ENCODE measurements around the gene ADGRB3.
"Not testable (repeated sequence)": the region's sequence is repeated elsewhere in the genome, so short reads cannot be mapped to it uniquely, and the experiment has no call there.

The ADGRB3 gene

DNA sequence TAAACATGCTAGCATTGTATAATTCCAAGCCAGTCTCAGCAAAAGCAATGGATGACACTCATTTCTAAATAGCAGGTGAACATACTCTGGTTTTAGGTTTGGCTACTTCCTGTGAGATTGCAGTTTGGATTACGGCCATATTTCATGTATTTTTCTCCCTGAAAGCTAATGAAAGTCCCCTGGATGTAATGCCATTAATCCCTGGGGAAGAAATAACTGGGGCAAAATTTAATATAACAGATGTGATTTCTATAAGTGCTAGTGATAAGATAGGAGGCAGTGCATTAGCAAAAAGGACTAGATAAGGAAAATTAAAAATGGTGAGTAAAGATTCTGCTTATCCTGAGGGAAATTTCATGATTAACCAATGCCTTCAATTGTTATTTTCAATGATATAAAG, 238.2 kb downstream of the ADGRB3 start:
- TF ChIP-seq, protein P1, sequence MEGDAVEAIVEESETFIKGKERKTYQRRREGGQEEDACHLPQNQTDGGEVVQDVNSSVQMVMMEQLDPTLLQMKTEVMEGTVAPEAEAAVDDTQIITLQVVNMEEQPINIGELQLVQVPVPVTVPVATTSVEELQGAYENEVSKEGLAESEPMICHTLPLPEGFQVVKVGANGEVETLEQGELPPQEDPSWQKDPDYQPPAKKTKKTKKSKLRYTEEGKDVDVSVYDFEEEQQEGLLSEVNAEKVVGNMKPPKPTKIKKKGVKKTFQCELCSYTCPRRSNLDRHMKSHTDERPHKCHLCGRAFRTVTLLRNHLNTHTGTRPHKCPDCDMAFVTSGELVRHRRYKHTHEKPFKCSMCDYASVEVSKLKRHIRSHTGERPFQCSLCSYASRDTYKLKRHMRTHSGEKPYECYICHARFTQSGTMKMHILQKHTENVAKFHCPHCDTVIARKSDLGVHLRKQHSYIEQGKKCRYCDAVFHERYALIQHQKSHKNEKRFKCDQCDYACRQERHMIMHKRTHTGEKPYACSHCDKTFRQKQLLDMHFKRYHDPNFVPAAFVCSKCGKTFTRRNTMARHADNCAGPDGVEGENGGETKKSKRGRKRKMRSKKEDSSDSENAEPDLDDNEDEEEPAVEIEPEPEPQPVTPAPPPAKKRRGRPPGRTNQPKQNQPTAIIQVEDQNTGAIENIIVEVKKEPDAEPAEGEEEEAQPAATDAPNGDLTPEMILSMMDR (IDR thresholded peaks at IDR 0.05) = no peak
- Histone ChIP-seq H3K27ac (no peak overlapping the region), H3K27me3 (no peaks in the 10 kb centered on the region)

DNA sequence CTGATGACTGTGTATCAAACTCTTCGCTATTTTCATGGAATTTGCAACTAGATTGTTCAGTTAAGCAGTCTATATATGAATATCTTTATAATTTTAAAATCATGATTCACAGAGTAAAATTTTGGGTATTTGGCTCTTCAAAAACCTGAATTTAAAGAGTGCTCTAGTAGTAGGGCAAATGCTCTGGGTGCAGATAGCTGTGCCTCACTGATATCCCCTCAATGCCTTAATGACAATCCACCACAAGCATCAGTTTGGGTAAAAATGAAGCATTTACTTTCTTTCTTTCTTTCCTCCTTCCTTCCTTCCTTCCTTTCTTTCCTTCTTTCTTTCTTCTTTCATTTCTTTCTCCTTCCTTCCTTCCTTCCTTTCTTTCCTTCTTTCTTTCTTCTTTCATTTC, 239.7 kb downstream of the ADGRB3 start:
- no peaks in the 10 kb centered on the region for H3K36me3 ChIP-seq
- no peaks in the 10 kb centered on the region for H3K27me3 ChIP-seq
- H3K27ac ChIP-seq = no peak overlapping the region
- no peak overlapping the region for H3K4me3 ChIP-seq (ENCODE audit: low read depth in 1 of 2, low read length in 1 of 2)
- H3K9me3 ChIP-seq = no peaks in the 10 kb centered on the region
- TF ChIP-seq, protein P1 (IDR thresholded peaks at IDR 0.05) = no peak
- no peaks in the 10 kb centered on the region for H3K4me1 ChIP-seq (ENCODE audit: control insufficient read depth in 1 of 2, insufficient read depth in 1 of 2, low read depth in 1 of 2, low read length in 1 of 2)

More for the DNA sequence above, 238.2 kb downstream of the ADGRB3 start:
- Histone ChIP-seq H3K36me3 (no peaks in the 10 kb centered on the region), H3K9me3 (no peaks in the 10 kb centered on the region), H3K4me3 (ENCODE audit: low read depth in 1 of 2, low read length in 1 of 2) (no peak overlapping the region), H3K4me1 (ENCODE audit: control insufficient read depth in 1 of 2, insufficient read depth in 1 of 2, low read depth in 1 of 2, low read length in 1 of 2) (no peaks in the 10 kb centered on the region)

DNA sequence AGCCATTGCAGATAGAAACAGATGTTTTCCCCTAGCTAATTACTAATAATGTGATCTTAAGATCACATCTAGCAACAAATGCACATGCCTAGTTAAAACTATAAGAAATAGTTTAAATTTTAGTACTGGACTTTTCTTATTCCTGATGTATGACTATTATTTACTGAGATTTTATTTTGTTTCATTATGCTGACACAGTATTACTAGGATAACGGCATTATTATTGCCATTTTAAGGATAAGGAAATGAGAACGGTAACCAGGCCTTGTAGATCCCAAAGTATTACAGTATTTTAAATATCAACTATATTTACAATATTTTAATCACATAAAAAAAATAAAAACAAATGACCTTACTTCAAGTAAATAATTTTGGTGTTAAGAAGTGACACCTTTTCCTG, 240.3 kb downstream of the ADGRB3 start:
- H3K27me3 ChIP-seq = no peaks in the 10 kb centered on the region
- no peak overlapping the region for H3K4me3 ChIP-seq (ENCODE audit: low read depth in 1 of 2, low read length in 1 of 2)
- TF ChIP-seq, protein P1 (IDR thresholded peaks at IDR 0.05) = no peak

DNA sequence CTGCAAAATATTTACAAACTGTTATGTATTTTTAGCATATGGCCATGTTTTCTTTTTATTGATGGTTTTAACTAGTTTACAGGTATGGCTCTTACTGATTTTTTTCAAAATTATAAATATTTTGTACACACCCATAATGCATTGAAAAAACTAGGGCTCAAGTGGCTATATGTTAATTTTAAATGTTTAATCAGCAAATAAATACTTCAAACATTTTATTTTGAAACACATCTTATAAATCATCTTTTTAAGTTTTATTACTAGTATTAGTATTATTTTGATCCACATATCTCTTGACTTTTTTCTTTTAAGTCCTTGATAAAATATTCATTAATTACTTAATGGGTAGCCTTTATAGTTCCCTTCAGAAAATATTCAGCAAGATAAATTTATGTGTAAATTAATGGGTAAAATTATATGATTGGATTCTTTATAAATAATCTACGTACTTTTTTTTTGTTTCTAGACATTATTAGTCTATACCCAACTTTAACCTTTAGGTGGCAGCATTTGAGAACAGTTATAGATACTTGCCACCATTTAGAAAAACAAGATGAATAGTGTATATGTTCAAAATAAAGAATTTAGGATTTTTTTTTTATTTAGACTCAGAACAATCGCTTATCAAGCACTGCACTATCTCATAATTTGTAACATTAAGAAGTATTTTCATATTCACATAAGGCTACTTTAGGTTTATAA, 241.9 kb downstream of the ADGRB3 start:
- H3K27ac ChIP-seq = no peak overlapping the region
- H3K9me3 ChIP-seq = no peaks in the 10 kb centered on the region
- no peaks in the 10 kb centered on the region for H3K27me3 ChIP-seq
- H3K4me1 ChIP-seq (ENCODE audit: control insufficient read depth in 1 of 2, insufficient read depth in 1 of 2, low read depth in 1 of 2, low read length in 1 of 2) = no peaks in the 10 kb centered on the region
- TF ChIP-seq, protein P1 (IDR thresholded peaks at IDR 0.05) = no peak
- no peaks in the 10 kb centered on the region for H3K36me3 ChIP-seq
- H3K4me3 ChIP-seq (ENCODE audit: low read depth in 1 of 2, low read length in 1 of 2) = no peak overlapping the region

More for the DNA sequence above, 240.3 kb downstream of the ADGRB3 start:
- Histone ChIP-seq H3K9me3 (no peaks in the 10 kb centered on the region), H3K36me3 (no peaks in the 10 kb centered on the region), H3K4me1 (ENCODE audit: control insufficient read depth in 1 of 2, insufficient read depth in 1 of 2, low read depth in 1 of 2, low read length in 1 of 2) (no peaks in the 10 kb centered on the region), H3K27ac (no peak overlapping the region)

DNA sequence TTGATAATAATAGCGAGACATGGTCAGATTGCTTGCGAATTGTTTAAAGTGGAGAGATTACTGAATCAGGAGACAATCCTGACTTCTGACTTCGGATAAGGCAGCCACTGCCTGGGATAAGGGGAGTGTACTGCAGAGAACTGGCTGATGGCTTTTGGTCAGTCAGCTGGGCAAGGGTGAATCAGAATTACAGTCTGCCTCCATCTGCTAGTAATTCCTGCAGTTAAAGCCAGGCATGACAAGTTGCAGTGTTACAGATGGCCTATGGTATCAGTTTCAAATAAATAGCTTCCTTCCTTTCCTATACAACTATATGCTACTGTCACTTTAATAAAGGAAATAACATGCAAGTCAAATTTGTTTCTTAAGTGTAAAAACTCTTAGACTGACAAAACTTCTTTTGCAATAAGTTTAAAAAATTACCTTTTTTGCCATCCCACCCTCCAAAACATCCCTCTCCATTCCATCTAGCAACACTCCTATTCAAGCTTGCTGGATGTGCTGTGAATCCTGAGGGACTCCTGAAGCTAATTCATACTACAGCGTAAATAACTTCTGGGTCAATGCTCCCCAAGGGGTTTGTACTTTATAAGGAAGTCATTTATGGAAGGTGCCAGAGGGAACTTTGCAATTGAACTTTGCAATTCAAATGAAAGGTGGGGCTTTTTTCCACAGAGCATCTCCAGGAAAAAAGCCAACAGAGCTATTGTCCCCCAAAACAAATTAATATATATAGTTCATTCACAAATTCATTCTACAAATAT, 245.2 kb downstream of the ADGRB3 start:
- H3K9me3 ChIP-seq = no peaks in the 10 kb centered on the region
- H3K4me1 ChIP-seq (ENCODE audit: control insufficient read depth in 1 of 2, insufficient read depth in 1 of 2, low read depth in 1 of 2, low read length in 1 of 2) = no peaks in the 10 kb centered on the region
- no peaks in the 10 kb centered on the region for H3K36me3 ChIP-seq
- H3K27ac ChIP-seq = no peak overlapping the region
- TF ChIP-seq, protein P1 (IDR thresholded peaks at IDR 0.05) = no peak
- no peak overlapping the region for H3K4me3 ChIP-seq (ENCODE audit: low read depth in 1 of 2, low read length in 1 of 2)
- no peaks in the 10 kb centered on the region for H3K27me3 ChIP-seq

DNA sequence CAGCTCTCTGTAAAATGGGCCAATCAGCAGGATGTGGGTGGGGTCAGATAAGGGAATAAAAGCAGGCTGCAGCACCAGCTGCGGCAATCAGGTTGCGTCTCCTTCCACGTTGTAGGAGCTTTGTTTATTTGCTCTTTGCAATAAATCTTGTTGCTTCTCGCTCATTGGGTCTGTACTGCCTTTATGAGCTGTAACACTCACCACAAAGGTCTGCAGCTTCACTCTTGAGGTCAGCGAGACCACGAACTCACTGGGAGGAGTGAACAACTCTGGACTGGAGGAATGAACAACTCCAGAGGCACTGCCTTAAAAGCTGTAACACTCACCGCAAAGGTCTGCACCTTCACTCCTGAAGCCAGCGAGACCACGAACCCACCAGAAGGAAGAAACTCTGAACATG, 248.2 kb downstream of the ADGRB3 start:
- H3K36me3 ChIP-seq; H3K27me3 ChIP-seq; H3K4me1 ChIP-seq (ENCODE audit: control insufficient read depth in 1 of 2, insufficient read depth in 1 of 2, low read depth in 1 of 2, low read length in 1 of 2); H3K4me3 ChIP-seq (ENCODE audit: low read depth in 1 of 2, low read length in 1 of 2); H3K27ac ChIP-seq; H3K9me3 ChIP-seq: not testable (repeated sequence)

All from neutrophil (primary cell).